AG09309 (cell line): Measurements from ENCODE around the gene ZNF408.

ENCODE experiments used
- DNase-seq: peaks from one replicate; pipeline ENCODE4 v3.0.0-alpha.2; 2010; ENCODE audit warnings: low read depth
- H3K4me3 ChIP-seq: 2 replicates; pipeline ENCODE4 v1.5.1; 2011; ENCODE audit warnings: mild to moderate bottlenecking, low read depth, low read length, moderate library complexity; ENCODE audit not compliant: control insufficient read depth
- TF ChIP-seq, protein P1 (sequence below): IDR thresholded peaks from 2 replicates; pipeline ENCODE4 v1.5.1; 2011; ENCODE audit warnings: mild to moderate bottlenecking, low read depth, low read length, inconsistent platforms; ENCODE audit not compliant: insufficient read depth, control insufficient read depth; ENCODE audit errors: missing control alignments

Gene ZNF408

DNA sequence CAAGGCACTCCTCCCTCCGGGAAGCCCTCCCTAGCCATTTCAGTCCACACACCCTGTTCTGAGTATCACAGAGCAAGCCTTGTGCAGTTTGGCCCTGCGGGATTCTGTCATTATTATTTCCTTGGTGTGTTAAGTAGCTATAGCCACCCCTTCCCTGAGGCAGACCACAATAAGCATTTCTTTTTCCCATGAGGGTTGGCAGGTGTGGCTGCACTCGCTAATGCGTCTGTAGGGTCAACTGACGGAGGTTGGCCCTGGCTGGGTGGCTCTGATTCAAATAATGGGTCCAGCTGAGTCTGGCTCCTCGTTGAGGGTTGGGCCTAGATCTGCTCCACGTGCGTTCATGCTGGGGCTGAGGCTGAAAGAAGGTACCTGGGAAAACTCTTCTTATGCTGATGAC is 23.3 kb downstream of the ZNF408 start:
- no peak for DNase-seq
- TF ChIP-seq, protein P1, sequence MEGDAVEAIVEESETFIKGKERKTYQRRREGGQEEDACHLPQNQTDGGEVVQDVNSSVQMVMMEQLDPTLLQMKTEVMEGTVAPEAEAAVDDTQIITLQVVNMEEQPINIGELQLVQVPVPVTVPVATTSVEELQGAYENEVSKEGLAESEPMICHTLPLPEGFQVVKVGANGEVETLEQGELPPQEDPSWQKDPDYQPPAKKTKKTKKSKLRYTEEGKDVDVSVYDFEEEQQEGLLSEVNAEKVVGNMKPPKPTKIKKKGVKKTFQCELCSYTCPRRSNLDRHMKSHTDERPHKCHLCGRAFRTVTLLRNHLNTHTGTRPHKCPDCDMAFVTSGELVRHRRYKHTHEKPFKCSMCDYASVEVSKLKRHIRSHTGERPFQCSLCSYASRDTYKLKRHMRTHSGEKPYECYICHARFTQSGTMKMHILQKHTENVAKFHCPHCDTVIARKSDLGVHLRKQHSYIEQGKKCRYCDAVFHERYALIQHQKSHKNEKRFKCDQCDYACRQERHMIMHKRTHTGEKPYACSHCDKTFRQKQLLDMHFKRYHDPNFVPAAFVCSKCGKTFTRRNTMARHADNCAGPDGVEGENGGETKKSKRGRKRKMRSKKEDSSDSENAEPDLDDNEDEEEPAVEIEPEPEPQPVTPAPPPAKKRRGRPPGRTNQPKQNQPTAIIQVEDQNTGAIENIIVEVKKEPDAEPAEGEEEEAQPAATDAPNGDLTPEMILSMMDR = no peak
- H3K4me3 ChIP-seq = no peak overlapping the region

DNA sequence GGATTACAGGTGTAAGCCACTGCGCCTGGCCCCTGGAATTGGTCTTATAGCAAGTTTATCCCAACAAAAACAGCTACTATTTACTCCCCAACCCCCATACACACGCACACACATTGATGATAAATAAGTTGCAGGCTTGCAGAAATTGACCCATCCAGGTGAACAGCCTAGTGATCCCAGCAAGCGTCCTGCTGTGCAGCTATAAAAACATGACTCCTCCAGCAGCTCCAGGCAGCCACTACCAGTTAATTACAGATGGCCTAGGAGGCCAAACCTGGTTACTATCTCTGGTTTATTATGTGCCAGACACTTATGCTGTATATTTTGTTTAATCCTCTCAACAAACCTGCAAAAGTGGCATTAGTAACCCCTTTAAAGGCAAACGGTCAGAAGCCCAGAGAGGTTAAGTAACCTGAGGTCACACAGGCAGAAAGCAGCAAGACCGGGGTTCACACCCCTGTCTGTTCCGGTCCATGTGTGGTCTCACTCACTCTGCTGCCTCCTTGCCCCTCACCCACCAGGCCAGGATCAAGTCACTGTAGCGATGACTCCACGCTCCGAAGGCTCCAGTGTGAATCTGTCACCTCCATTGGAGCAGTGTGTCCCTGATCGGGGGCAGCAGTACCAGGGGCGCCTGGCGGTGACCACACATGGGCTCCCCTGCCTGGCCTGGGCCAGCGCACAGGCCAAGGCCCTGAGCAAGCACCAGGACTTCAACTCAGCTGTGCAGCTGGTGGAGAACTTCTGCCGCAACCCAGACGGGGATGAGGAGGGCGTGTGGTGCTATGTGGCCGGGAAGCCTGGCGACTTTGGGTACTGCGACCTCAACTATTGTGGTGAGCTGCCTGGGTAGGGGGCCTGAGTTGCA is 24.7 kb downstream of the ZNF408 start:
- TF ChIP-seq, protein P1 = no peak
- no peak overlapping the region for H3K4me3 ChIP-seq
- DNase-seq = no peak

DNA sequence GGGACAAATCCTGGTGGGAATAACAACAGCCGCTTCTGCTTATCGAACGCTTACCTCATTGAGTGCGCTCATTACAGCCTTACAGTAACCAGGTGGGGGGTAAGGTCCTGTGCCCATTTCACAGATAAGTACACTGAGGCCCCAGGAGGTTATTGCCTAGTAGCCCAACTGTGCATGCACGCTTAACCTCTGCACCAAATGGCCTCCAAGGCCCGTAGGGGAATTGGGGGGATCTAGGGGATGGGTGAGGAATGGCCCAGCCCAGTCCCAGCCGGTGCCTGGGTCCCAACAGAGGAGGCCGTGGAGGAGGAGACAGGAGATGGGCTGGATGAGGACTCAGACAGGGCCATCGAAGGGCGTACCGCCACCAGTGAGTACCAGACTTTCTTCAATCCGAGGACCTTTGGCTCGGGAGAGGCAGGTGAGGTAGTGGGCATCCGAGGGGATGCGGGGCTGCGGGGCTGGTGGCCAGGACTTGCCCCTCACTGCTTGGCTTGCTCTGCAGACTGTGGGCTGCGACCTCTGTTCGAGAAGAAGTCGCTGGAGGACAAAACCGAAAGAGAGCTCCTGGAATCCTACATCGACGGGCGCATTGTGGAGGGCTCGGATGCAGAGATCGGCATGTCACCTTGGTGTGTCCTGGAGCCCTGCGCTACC is 25.5 kb downstream of the ZNF408 start:
- no peak for DNase-seq
- TF ChIP-seq, protein P1 = no peak
- H3K4me3 ChIP-seq = no peak overlapping the region

GRCh38 chr11:46727952-46728658 is 27.3 kb downstream of the ZNF408 start:
- TF ChIP-seq, protein P1 = no peak
- no peak overlapping the region for H3K4me3 ChIP-seq
- no peak for DNase-seq

GRCh38 chr11:46728659-46729040 is 27.8 kb downstream of the ZNF408 start:
- no peak for DNase-seq
- H3K4me3 ChIP-seq = no peak overlapping the region
- TF ChIP-seq, protein P1 = no peak

GRCh38 chr11:46729110-46730027 is 28.5 kb downstream of the ZNF408 start:
- no peak for DNase-seq
- no peak overlapping the region for H3K4me3 ChIP-seq
- TF ChIP-seq, protein P1 = no peak
